HG02642 (cell line): ENCODE measurements around the gene CD300LG.

Source experiments
- ATAC-seq: cut with Tn5 transposase; IDR thresholded peaks from one replicate; pipeline ENCODE4 v1.9.1; 2021; ENCODE audit warnings: mild to moderate bottlenecking; ENCODE audit not compliant: unreplicated experiment, poor library complexity

Gene CD300LG

GRCh38 chr17:43901861-43902589 lies 55.0 kb downstream of the CD300LG start:
- ATAC-seq = no peak

DNA sequence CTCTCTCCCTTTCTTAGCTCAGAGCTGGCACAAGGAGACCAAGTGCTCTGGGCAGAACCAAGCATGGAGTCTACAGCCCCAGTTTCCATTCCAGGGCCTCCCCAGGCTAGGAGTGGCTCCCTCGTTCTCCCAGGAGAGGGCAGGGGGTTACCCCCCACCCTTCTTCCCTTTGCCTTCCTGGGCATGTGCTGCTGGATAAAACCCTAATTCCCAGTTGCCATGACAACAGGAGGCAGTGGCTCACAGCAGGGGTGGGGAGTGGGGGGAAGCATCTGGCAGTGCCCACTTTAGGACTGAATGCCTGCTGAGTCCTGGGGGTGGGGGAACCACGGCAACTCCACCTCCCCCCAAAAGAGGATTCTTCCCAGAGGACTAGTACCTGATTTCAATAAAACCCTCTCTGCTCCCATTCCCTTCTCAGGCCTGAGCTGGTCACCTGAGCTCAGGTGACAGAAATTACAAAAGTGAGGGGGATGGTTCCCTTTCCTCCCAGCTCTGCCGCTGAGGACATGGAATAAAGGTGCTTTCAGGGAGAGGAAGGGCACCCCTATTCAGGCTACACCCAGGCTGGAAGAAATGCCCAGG lies 58.5 kb downstream of the CD300LG start:
- ATAC-seq = no peak

GRCh38 chr17:43905985-43906852 lies 59.2 kb downstream of the CD300LG start:
- no peak for ATAC-seq

- no peak for ATAC-seq
Measured at GRCh38 chr17:43906951-43907424, 60.0 kb downstream of the CD300LG start.

GRCh38 chr17:43907425-43907981 lies 60.5 kb downstream of the CD300LG start, which contains the start of gene MPP2:
Gene MPP2 (minus strand): TSS chr17:43907536. CDS start chr17:43904460, 3,076 bp downstream.
- ATAC-seq = no peak

- no peak for ATAC-seq
Measured at GRCh38 chr17:43907998-43908721, 61.2 kb downstream of the CD300LG start.

GRCh38 chr17:43909537-43910231 lies 62.7 kb downstream of the CD300LG start:
- ATAC-seq = no peak

DNA sequence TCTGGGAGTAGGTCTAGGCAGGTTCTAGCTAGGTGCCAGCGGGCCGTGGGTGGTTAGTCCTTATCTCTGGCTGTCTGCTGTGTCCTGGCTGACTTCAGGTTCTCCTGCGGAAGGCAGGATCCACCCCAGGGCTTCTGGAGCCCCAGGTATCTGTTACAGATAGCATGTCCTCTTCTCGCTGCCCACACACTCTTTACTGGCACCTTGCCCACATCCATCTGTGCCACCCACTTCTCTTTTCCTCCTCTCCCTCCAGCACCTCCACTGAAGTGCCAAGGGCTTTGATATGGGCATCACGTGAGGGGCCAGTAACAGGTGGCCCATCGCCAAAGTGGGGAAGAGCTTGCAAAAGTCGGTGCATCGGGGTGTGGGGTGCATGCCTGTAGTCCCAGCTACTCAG lies 64.9 kb downstream of the CD300LG start:
- ATAC-seq = no peak

DNA sequence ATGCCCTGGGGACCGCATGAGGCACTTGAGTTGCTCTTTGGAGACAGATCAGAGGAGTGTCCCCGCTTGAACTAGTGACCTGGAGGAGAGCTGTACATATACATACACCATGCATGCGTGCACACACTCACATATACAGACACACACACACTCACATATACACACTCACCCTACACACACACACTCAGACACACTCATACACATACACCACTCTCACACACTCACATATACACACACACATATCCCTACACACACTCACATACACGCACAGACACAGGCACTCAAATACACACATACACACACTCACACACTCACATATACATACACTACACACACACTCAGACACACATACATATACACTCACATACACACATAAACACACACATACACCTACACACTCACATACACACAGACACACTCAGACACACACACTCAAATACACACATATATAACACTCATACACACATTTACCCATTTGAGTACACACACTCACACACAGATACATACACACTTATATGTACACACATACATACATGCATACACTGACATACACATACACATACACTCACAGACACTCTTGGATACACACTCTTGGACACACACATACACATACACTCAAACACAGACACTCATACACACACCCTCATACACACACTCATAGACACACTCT lies 65.8 kb downstream of the CD300LG start:
- no peak for ATAC-seq
